Activated T-cell treated with anti-CD3 and anti-CD28 coated beads, Interleukin-2, amount 50 U/mL, for 4 hours (primary cell): ENCODE results near the gene RPS8. TPM values are rescaled to one million over a fixed set of nuclear protein-coding genes. Genes with fewer than 3 reads are reported as not detected.

ENCODE experiments used
- ATAC-seq, 2 donors: fragments of 200-7000 bp; cut with Tn5 transposase; one replicate each; pipeline ENCODE4 v1.10.0; 2021
- DNase-seq: peaks from one replicate; pipeline ENCODE4 v3.0.0-alpha.2; 2020
- H3K27me3 Mint-ChIP-seq: one replicate; pipeline ENCODE4 v1.8.0; 2021; ENCODE audit warnings: low read depth, mixed read lengths
- H3K36me3 Mint-ChIP-seq: one replicate; pipeline ENCODE4 v1.8.0; 2022; ENCODE audit warnings: mixed read lengths; ENCODE audit not compliant: insufficient read depth
- H3K4me1 Mint-ChIP-seq: one replicate; pipeline ENCODE4 v1.8.0; 2021; ENCODE audit warnings: low read depth, mixed read lengths
- H3K4me3 Mint-ChIP-seq: one replicate; pipeline ENCODE4 v1.8.0; 2021; ENCODE audit warnings: mild to moderate bottlenecking, moderate library complexity, mixed read lengths
- H3K9me3 Mint-ChIP-seq: one replicate; pipeline ENCODE4 v1.8.0; 2021; ENCODE audit warnings: mixed read lengths
- total RNA-seq, 3 donors: library from RNA; stranded (reverse); gene quantifications; one replicate each; pipeline ENCODE4 v1.2.1, GENCODE V29; 2021

The RPS8 gene
- total RNA-seq, 3 donors from 2014 or later = 2,825 to 3,013 (median 2,945) TPM

DNA sequence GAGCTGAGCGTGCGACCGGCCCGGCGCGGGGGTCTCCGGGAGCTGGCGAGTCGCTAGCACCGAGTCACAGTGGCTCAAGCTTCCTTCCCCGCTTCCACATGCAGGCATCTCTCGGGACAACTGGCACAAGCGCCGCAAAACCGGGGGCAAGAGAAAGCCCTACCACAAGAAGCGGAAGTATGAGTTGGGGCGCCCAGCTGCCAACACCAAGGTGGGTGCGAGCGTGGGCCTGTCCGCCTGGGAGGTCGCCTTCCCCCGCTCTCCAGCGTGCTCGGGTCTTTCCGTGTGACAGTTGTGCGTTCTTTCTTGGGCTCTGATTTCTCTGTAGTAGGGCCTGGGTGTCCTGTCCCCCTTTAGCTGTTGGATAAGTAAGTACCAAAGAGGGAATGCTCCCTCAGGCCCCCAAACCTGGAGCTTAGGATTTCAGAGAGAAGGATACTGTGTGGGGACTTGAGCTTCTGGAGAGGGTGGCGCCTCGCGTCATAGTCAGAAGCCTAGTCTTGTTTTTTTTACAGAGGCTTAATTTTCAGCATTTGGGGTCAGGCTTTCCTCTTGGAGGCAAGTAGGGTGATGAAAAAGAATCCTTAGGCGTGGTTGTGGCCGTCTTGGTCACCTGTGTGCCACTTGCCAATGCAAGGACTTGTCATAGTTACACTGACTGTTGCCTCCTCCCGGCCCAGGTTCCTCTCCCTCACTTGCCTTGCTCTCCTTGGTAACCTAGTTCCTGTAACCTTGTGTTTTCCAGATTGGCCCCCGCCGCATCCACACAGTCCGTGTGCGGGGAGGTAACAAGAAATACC lies 790 bp downstream of the RPS8 start:
- Mint-ChIP-seq H3K4me1 (peaks cover 35% of the 10 kb centered on the region), H3K4me3 (peak overlapping the region; percentile 98), H3K36me3 (peaks cover 41% of the 10 kb centered on the region), H3K27me3 (no peaks in the 10 kb centered on the region), H3K9me3 (no peaks in the 10 kb centered on the region)
- ATAC-seq (peak; percentile 4 to 9), DNase-seq (peak; percentile 51)

DNA sequence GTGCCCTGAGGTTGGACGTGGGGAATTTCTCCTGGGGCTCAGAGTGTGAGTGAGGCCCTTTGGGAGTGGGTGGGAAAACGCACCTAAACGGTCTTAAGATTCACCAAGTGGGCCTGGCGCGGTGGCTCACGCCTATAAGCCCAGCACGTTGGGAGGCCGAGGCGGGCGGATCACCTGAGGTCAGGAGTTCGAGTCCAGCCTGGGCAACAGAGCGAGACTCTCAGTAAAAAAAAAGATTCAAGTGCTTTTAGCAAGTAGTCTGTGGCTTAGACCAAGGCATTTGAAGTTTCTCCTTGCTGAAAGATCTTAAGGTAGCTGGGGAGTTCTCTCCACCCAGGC lies 1.4 kb downstream of the RPS8 start:
- Mint-ChIP-seq H3K27me3 (no peaks in the 10 kb centered on the region), H3K36me3 (peaks cover 46% of the 10 kb centered on the region), H3K9me3 (no peaks in the 10 kb centered on the region), H3K4me1 (peaks cover 37% of the 10 kb centered on the region), H3K4me3 (peak overlapping the region; percentile 98)
- no peak for DNase-seq
- no peak for ATAC-seq

DNA sequence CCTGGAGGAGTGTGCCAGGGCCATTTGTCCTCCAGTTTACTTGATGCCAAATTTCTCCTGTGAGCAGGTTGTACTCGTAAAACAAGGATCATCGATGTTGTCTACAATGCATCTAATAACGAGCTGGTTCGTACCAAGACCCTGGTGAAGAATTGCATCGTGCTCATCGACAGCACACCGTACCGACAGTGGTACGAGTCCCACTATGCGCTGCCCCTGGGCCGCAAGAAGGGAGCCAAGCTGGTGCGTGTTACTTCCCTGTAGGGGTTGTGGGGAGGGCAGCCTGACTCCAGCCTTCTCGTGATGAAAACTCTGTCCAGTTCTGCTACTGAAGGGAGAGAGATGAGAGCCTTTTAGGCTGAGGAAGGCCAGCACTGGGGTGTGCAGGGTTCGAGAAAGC lies 2.2 kb downstream of the RPS8 start:
- ATAC-seq (no peak), DNase-seq (no peak)
- H3K36me3 Mint-ChIP-seq = peaks cover 47% of the 10 kb centered on the region

DNA sequence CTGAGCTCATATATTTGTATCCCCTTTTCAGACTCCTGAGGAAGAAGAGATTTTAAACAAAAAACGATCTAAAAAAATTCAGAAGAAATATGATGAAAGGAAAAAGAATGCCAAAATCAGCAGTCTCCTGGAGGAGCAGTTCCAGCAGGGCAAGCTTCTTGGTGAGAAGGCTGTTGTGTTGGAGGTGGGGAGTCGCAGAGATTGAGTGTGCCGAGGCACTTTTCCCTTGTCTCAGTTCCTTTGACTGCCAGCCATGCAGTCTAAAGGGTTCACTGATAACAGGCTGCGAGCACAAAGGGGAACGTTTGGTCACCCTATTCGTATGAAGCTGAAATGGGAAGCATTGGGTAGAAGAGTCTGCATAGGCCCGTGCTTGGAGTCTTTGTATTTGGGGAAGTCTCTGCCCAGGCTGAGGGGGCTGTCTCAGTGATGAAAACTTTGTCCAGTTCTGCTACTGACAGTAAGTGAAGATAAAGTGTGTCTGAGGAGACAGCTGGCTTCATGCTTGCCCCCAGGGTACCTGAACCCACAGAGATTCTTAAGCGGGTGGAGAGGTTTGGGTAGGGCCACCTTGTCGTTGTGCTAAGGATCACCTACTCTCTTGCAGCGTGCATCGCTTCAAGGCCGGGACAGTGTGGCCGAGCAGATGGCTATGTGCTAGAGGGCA lies 2.8 kb downstream of the RPS8 start:
- peak overlapping the region; percentile 98 for H3K4me3 Mint-ChIP-seq
- H3K9me3 Mint-ChIP-seq = no peaks in the 10 kb centered on the region
- H3K36me3 Mint-ChIP-seq = peaks cover 48% of the 10 kb centered on the region
- no peak for ATAC-seq
- DNase-seq = no peak
- H3K27me3 Mint-ChIP-seq = no peaks in the 10 kb centered on the region
- H3K4me1 Mint-ChIP-seq = peaks cover 37% of the 10 kb centered on the region

More for the DNA sequence above, 2.2 kb downstream of the RPS8 start:
- peak overlapping the region; percentile 98 for H3K4me3 Mint-ChIP-seq
- H3K4me1 Mint-ChIP-seq = peaks cover 37% of the 10 kb centered on the region
- H3K27me3 Mint-ChIP-seq = no peaks in the 10 kb centered on the region
- H3K9me3 Mint-ChIP-seq = no peaks in the 10 kb centered on the region

DNA sequence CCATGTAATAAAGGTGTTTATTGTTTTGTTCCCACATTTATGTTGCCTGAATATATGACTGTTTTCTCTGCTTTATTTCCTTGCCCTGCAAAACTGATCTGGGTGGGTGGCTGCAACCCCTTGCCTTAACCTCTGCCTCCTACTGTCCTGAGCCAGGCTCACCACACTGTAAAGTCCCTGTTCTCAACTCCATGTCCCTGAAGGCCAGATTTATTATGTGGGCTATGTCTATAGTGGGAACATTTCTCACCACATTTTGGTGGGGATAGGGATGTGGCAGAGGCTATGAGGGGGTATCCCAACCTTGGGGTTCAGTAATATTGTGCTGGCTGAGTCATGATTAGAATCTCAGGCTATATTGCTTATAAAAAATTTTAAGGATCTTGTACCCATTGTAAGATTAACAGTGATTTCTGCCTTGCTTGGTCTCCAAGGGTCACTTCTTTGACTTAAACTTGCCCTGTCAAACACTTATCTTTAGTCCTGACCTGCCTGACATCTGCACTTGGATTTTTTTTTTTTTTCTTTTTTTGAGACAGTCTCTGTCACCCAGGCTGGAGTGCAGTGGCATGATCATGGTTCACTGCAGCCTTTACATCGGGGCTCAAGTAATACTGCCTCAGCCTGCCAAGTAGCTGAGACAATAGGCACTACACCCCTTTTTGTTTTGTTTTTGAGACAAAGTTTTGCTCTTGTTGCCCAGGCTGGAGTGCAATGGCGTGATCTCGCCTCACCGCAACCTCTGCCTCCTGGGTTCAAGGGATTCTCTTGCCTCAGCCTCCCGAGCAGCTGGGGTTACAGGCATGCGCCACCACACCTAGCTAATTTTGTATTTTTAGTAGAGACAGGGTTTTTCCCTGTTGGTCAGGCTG lies 3.6 kb downstream of the RPS8 start:
- DNase-seq = no peak
- H3K9me3 Mint-ChIP-seq = no peaks in the 10 kb centered on the region
- H3K4me3 Mint-ChIP-seq = peak overlapping the region; percentile 98
- peaks cover 42% of the 10 kb centered on the region for H3K4me1 Mint-ChIP-seq
- peaks cover 50% of the 10 kb centered on the region for H3K36me3 Mint-ChIP-seq
- no peaks in the 10 kb centered on the region for H3K27me3 Mint-ChIP-seq
- no peak for ATAC-seq

DNA sequence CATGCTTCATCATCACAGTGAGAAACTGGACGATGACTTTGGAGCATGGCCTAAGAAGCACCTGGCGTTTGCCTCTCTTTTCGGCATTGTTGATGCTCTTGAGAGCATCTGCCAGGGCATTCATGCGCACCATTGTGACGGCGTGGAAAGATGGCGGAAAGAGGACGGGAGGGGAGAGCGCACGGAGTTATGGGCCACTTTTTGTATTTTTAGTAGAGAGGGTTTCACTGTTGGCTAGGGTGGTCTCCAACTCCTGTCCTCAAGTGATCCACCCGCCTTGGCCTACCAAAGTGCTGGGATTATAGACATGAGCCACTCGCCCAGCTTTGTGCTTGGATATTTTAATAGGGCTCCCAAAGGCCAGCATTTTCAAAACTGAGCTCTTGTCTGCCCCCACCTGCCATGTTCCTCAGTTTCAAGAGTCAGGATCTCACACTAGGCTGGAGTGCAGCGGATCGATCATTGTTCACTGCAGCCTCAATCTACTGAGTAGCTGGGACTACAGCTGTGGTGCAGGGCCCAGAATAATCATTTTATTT lies 5.3 kb downstream of the RPS8 start:
- peaks cover 50% of the 10 kb centered on the region for H3K36me3 Mint-ChIP-seq
- H3K4me3 Mint-ChIP-seq = no peak overlapping the region
- H3K4me1 Mint-ChIP-seq = peaks cover 47% of the 10 kb centered on the region
- DNase-seq = no peak
- ATAC-seq = no peak
- no peaks in the 10 kb centered on the region for H3K9me3 Mint-ChIP-seq
- H3K27me3 Mint-ChIP-seq = no peaks in the 10 kb centered on the region

DNA sequence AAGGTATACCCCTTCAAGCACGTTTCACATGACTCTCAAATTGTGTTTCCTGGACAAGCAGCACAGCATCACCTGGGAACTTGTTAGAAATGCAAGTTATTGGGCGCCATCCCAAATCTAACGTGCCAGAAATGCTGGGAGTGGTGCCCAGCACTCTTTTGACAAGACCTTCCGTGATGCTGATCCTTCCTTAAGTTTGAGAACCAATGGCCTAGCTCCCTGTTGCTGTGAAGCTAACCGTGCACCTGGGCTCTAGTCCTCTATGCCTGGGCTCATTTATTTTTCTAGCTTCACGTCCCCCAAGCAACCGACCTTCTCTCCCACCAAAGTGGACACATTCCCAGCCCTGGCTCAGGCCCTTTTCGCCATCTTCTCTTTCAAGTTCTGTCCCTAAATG lies 8.4 kb downstream of the RPS8 start:
- peaks cover 24% of the 10 kb centered on the region for H3K36me3 Mint-ChIP-seq
- H3K4me3 Mint-ChIP-seq = peak overlapping the region; percentile 63
- peaks cover 42% of the 10 kb centered on the region for H3K4me1 Mint-ChIP-seq

DNA sequence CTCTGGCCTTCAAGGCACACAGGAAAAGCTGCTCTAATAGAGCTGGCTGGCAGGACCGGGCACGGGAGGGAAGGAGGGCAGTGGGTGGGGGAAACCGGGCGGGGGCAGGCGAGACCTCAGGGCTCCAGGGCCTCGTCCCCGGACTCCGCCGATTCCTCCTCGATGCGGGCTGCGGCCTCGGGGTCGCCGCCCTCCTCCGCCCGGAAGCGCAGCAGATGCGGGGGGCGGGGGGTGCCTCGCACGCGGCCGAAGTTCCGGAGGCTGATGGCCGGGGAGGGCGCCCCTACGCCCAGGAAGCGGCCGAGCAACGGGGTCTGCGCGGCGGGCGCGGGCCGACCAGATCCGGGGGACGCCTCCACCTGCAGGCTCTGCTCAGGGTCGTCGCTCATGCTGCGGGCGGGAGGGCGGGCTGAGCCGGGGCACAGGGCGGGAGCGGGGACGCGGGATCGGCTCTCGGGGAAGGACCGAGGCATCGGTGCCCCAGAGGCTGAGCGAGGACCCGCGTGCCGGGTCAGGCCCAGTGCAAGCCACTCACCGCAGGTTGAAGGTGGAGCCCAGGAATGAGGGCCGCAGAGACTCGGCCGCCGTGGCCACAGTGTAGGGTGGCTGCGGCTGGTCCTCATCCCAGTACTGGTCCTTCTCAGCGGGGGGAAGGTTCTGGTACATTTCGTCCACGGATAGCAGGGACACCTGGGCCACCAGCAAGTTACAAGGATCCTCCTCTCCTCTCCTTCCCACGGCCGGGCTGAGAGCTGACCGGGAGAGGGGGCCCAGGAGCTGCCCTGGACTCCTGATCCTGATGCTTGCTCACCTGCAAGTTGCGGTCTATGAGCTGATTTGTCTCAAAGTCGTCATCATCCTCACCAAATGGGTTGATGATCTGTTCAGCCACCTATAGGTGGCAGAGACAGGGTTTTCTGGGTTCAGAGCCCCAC lies 9.0 kb downstream of the RPS8 start:
- Mint-ChIP-seq H3K9me3 (no peaks in the 10 kb centered on the region), H3K27me3 (no peaks in the 10 kb centered on the region), H3K4me3 (peak overlapping the region; percentile 63), H3K4me1 (peaks cover 36% of the 10 kb centered on the region), H3K36me3 (peaks cover 19% of the 10 kb centered on the region)
- peak; percentile 16 to 32 for ATAC-seq
- no peak for DNase-seq

More for the DNA sequence above, 8.4 kb downstream of the RPS8 start:
- DNase-seq (no peak), ATAC-seq (no peak)
- no peaks in the 10 kb centered on the region for H3K9me3 Mint-ChIP-seq
- no peaks in the 10 kb centered on the region for H3K27me3 Mint-ChIP-seq

DNA sequence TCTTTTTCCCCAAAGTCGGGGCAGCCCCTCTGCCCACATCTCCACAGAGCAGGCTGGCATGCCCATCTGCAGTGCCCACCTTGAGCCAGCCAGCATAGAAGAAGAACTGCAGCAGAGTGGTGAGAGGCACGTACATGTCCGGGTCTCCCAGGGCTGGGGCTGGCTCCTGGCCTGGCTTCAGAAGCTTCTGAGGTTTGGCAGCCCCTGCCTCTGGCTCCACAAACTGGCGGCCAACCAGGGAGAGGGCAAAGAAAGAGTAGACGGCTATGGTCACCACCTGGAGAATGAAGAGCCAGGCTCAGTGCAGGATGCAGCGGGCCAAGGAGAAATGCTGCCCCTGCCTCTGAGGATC lies 9.7 kb downstream of the RPS8 start:
- H3K4me1 Mint-ChIP-seq = peaks cover 36% of the 10 kb centered on the region
- no peaks in the 10 kb centered on the region for H3K9me3 Mint-ChIP-seq
- DNase-seq (no peak), ATAC-seq (no peak)
- H3K36me3 Mint-ChIP-seq = peaks cover 15% of the 10 kb centered on the region
- peak overlapping the region; percentile 62 for H3K4me3 Mint-ChIP-seq
- no peaks in the 10 kb centered on the region for H3K27me3 Mint-ChIP-seq

DNA sequence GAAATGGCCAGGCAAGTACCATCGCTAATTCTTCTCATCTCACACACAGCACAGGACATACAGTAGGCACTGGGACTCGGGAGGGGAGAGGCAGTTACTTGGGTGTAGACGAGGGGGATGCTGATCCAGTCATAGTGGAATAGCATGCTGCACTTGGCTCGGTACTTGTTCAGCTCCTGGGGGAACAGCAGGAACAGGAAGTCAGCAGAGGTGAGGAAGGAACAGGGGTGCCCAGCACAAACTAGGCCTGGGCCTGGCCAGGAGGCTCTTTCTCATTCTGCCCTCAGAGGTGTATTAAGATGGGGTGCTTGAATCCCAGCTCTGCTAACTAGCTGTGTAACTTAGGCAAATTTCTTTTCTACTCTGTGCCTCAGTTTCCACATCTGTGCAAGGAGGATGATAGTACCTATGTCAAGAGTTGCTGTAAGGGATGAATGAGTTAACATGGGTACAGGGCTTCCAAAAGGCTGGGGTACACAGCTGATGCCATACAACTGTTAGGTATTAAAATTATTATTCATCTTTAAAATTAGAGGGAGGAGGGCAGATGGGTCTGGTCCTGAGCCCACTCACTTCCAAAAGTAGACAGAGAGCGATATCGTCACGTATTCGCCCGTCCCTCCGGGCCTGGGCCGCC lies 10.3 kb downstream of the RPS8 start:
- no peaks in the 10 kb centered on the region for H3K27me3 Mint-ChIP-seq
- peaks cover 32% of the 10 kb centered on the region for H3K4me1 Mint-ChIP-seq
- H3K36me3 Mint-ChIP-seq = peaks cover 10% of the 10 kb centered on the region
- H3K9me3 Mint-ChIP-seq = no peaks in the 10 kb centered on the region
- H3K4me3 Mint-ChIP-seq = peak overlapping the region; percentile 78
- DNase-seq = no peak
- peak in 1 of 2 donors; percentile 4 for ATAC-seq

DNA sequence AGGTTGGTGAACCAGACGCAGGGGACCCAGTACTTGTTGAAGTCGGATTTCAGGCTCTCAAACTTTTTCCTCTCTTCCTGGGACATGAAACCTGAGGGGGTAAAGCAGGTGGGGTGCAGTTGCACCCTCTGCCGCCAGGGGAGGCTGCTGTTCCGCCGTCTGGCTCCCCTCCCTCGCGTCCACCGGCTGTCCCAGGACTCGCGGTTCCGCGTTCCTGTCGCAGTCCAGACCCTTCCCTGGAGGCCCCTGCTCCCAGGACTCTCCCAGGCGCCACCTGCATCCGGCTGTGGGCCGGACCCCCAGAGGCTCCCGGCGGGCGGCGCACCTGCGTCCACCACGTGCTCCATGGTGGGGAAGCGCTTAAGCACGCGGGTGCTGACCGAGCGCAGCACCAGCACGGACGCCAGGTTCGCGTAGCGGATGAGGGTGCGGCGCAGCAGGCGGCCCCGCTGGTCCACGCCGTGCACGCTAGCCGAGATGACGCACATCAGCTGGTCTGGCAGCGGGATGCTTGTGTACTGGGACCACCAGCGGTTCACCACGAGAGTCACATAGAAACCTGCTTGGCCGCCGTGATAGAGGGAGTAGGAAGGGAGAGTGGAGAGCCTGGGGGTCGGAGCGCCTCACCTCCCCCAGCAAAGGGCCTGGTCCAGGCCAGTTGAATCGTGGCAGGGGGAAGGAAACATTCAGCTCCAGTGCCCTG lies 10.9 kb downstream of the RPS8 start:
- Mint-ChIP-seq H3K4me3 (peak overlapping the region; percentile 78), H3K27me3 (no peaks in the 10 kb centered on the region)
- peak; percentile 59 to 63 for ATAC-seq

DNA sequence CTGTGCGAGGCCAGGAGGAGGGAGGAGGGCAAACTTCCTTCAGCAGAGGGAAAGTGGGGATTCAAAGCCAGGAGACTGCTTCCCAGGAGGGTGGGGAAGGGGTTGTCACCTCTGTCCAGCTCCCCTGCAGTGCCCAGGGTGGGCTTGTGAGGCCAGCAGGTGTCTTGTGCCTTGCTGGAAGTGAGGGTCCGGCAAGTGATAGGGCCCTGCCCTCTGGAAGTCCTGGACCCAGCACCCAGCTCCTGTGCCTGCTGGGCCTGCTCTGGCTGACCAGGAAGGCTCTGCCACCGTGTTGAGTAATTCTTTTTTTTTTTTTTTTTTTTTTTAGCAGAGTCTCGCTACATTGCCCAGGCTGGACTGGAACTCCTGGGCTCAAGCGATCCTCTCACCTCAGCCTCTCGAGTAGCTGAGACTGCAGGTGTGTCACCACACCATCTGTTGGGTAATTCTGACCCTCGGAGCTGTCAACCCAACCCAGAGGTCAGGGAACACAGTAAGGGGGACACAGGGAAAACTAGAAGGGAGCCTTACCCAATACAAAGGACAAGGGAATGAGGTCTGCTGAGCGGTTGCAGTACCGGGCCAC lies 11.6 kb downstream of the RPS8 start:
- ATAC-seq = no peak
- Mint-ChIP-seq H3K4me1 (peaks cover 30% of the 10 kb centered on the region), H3K36me3 (peaks cover 4% of the 10 kb centered on the region), H3K27me3 (no peaks in the 10 kb centered on the region), H3K4me3 (peak overlapping the region; percentile 78), H3K9me3 (no peaks in the 10 kb centered on the region)
- no peak for DNase-seq

More for the DNA sequence above, 10.9 kb downstream of the RPS8 start:
- Mint-ChIP-seq H3K4me1 (peaks cover 30% of the 10 kb centered on the region), H3K36me3 (peaks cover 7% of the 10 kb centered on the region), H3K9me3 (no peaks in the 10 kb centered on the region)
- peak; percentile 80 for DNase-seq
